Left ventricle myocardium inferior (tissue), 1 donor: ENCODE data around the gene PDXK. TPM values are rescaled to one million over a fixed set of nuclear protein-coding genes. Genes with fewer than 3 reads are reported as not detected.
"Not testable (repeated sequence)": the region's sequence is repeated elsewhere in the genome, so short reads cannot be mapped to it uniquely, and the experiment has no call there.

Experiments used
- DNase-seq: peaks from one replicate; pipeline ENCODE4 v3.0.0-alpha.2; 2020
- H3K27ac ChIP-seq: fragments of 200-600 bp; replicated peaks from 2 replicates; pipeline ENCODE4 v1.8.0; 2021
- H3K27me3 ChIP-seq: fragments of 200-600 bp; 2 replicates; pipeline ENCODE4 v1.8.0; 2021; ENCODE audit warnings: low read depth
- H3K36me3 ChIP-seq: fragments of 200-600 bp; 2 replicates; pipeline ENCODE4 v1.8.0; 2021
- H3K4me1 ChIP-seq: fragments of 200-600 bp; 2 replicates; pipeline ENCODE4 v1.8.0; 2021
- H3K4me3 ChIP-seq: fragments of 200-600 bp; 2 replicates; pipeline ENCODE4 v1.8.0; 2021; ENCODE audit warnings: mild to moderate bottlenecking, moderate library complexity
- H3K9me3 ChIP-seq: fragments of 200-600 bp; replicated peaks from 2 replicates; pipeline ENCODE4 v1.8.0; 2021
- CTCF ChIP-seq: fragments of 200-600 bp; IDR thresholded peaks from 2 replicates; pipeline ENCODE4 v1.8.0; 2021; ENCODE audit warnings: antibody characterized with exemption, mild to moderate bottlenecking, borderline replicate concordance
- intact Hi-C: fragments of 100-400 bp; cut with micrococcal nuclease; formaldehyde crosslinking; loops from one replicate; pipeline ENCODE4 v1.11.0; 2022
- total RNA-seq: library from RNA; stranded (reverse); fragmentation: NEBNext Ultra II Directional; extraction: Animal tissue kit (Norgen Biotek cat#: 25700); gene quantifications from one replicate; pipeline ENCODE4 v1.2.1, GENCODE V29; 2021
- donor health status: DM: no; HTN: yes; CAD: no; lungs with severe emphysema.

Gene PDXK
- total RNA-seq, 1 donor from 2014 or later, result 88.4 TPM

- no peak for DNase-seq
- H3K36me3 ChIP-seq, result peaks cover 71% of the 10 kb centered on the region
- intact Hi-C loops, result no loop called here
Measured at GRCh38 chr21:43693981-43694380, 24.9 kb upstream of the PDXK start.

GRCh38 chr21:43694437-43695079 is 24.4 kb upstream of the PDXK start:
- Histone ChIP-seq H3K9me3 (no peaks in the 10 kb centered on the region), H3K4me3 (no peak overlapping the region), H3K4me1 (no peaks in the 10 kb centered on the region), H3K27me3 (no peaks in the 10 kb centered on the region), H3K27ac (no peak overlapping the region), H3K36me3 (peaks cover 65% of the 10 kb centered on the region)
- no peak for DNase-seq
- intact Hi-C loops, result no loop called here
- no peak for TF ChIP-seq CTCF

More at GRCh38 chr21:43693981-43694380, 24.9 kb upstream of the PDXK start:
- Histone ChIP-seq H3K4me1 (no peaks in the 10 kb centered on the region), H3K4me3 (no peak overlapping the region), H3K27ac (no peak overlapping the region), H3K27me3 (no peaks in the 10 kb centered on the region), H3K9me3 (no peaks in the 10 kb centered on the region)
- TF ChIP-seq CTCF, result no peak

GRCh38 chr21:43696214-43696613 is 22.7 kb upstream of the PDXK start:
- Histone ChIP-seq H3K9me3 (no peaks in the 10 kb centered on the region), H3K4me3 (no peak overlapping the region), H3K4me1 (peaks cover 6% of the 10 kb centered on the region), H3K27me3 (no peaks in the 10 kb centered on the region), H3K36me3 (peaks cover 49% of the 10 kb centered on the region), H3K27ac (no peak overlapping the region)
- no peak for TF ChIP-seq CTCF
- DNase-seq, result no peak
- intact Hi-C loops, result no loop called here

- H3K9me3 ChIP-seq, result no peaks in the 10 kb centered on the region
- TF ChIP-seq CTCF, result no peak
- H3K4me3 ChIP-seq, result no peak overlapping the region
- DNase-seq, result no peak
- intact Hi-C loops, result no loop called here
- no peaks in the 10 kb centered on the region for H3K27me3 ChIP-seq
- peaks cover 31% of the 10 kb centered on the region for H3K36me3 ChIP-seq
- peaks cover 19% of the 10 kb centered on the region for H3K4me1 ChIP-seq
- no peak overlapping the region for H3K27ac ChIP-seq
Measured at GRCh38 chr21:43697758-43698643, 20.9 kb upstream of the PDXK start.

- intact Hi-C loops, H3K4me3 ChIP-seq, DNase-seq, H3K27me3 ChIP-seq, H3K9me3 ChIP-seq, H3K27ac ChIP-seq: not testable (repeated sequence)
- Histone ChIP-seq H3K4me1 (peaks cover 28% of the 10 kb centered on the region), H3K36me3 (peaks cover 16% of the 10 kb centered on the region)
Measured at GRCh38 chr21:43699492-43699777, 19.5 kb upstream of the PDXK start.
